SJSA1 (cell line): ENCODE data around the gene TRA2A. TPM values are rescaled to one million over a fixed set of nuclear protein-coding genes. Genes with fewer than 3 reads are reported as not detected.

ENCODE experiments used
- DNase-seq, 2 experiments: peaks; one replicate each; pipeline ENCODE4 v3.0.0-alpha.2; 2015 to 2020; ENCODE audit warnings: low spot score in 2 of 2, low read depth in 1 of 2
- H3K27ac ChIP-seq: fragments of 250-450 bp; sonication (Bioruptor Pico); 2 replicates; pipeline ENCODE4 v1.5.1; 2020; ENCODE audit warnings: mild to moderate bottlenecking, moderate library complexity
- H3K27me3 ChIP-seq: fragments of 250-450 bp; sonication (Bioruptor Pico); replicated peaks from 2 replicates; pipeline ENCODE4 v1.5.1; 2020; ENCODE audit warnings: mild to moderate bottlenecking, moderate library complexity
- H3K36me3 ChIP-seq: fragments of 250-450 bp; sonication (Bioruptor Pico); 2 replicates; pipeline ENCODE4 v1.5.1; 2020; ENCODE audit warnings: mild to moderate bottlenecking
- H3K4me1 ChIP-seq: fragments of 250-450 bp; sonication (Bioruptor Pico); replicated peaks from 2 replicates; pipeline ENCODE4 v1.6.1; 2021; ENCODE audit warnings: mild to moderate bottlenecking
- H3K4me3 ChIP-seq: fragments of 250-450 bp; sonication (Bioruptor Pico); 2 replicates; pipeline ENCODE4 v1.5.1; 2020; ENCODE audit warnings: mild to moderate bottlenecking
- H3K9me3 ChIP-seq: fragments of 250-450 bp; sonication (Bioruptor Pico); replicated peaks from 2 replicates; pipeline ENCODE4 v1.5.1; 2020; ENCODE audit warnings: mild to moderate bottlenecking
- total RNA-seq: library from RNA; depleted of rRNA; stranded (reverse); fragments of >200 nt; shearing (Covaris generic); gene quantifications from 2 replicates; pipeline ENCODE4 v1.2.3, GENCODE V29; 2014

Gene TRA2A
- total RNA-seq, 1 experiment from 2014 or later: 29.0 TPM

DNA sequence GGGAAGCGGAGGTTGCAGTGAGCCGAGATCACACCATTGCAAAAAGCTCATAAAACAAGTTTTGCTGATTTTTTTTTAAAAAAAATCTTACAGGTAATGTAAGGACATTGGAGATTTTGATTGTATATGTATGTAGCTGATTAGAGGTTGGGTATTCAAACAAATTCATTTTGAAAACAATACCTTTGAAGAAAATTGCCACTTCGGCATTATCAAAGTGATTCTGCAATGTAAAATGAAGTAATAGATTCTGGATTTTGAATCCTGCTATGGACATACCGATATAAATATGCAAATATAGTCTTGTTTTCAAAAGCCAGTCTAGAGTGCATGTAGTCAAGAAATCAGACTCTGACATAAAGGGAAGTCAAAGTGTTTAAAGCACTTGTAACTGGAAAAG lies 49.1 kb downstream of the TRA2A start:
- peaks cover 33% of the 10 kb centered on the region for H3K27me3 ChIP-seq
- no peaks in the 10 kb centered on the region for H3K9me3 ChIP-seq
- no peak overlapping the region for H3K4me3 ChIP-seq
- H3K4me1 ChIP-seq: no peaks in the 10 kb centered on the region
- no peak for DNase-seq
- no peaks in the 10 kb centered on the region for H3K36me3 ChIP-seq
- H3K27ac ChIP-seq: no peak overlapping the region

DNA sequence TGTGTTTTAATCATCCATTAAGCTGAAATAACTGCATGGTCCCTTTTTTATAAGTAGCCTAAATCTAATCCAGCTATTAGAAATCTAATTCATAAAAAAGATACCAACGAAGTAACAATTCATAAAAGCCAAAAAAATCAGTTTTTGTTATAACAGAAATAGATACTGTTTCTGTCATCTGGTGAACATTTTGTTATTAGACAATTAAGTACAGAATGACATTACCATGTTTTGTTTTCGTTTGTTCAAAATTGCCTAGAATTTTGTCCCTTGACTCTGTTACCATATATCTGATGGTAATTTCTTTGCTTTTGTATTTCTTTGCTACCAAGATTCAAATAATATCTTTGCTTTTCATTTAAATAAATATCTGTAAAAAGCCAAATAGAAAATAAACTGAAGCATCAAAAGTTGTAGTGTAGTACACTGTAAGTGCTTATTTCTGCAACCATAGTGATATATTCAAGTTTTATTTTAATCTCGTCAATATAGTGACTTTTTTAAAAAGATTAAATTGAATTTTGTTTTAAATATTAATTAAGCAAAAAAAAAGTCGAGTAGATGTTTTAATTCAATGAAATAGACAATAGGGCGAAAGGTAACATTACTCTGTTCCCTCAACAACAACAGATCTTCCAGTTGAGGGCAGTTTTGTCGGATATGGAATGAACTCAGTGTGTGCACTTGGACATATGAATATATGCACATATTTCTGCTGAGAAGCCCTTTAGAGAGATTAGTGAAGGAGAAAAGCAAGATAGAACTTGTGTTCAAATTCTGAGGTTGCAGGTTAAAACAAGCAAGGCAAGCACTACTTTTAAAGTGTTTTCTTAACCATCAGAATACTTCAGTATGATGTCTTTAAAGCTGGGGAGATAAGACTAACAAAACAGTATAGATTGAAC lies 53.6 kb downstream of the TRA2A start:
- H3K4me1 ChIP-seq: peaks cover 13% of the 10 kb centered on the region

DNA sequence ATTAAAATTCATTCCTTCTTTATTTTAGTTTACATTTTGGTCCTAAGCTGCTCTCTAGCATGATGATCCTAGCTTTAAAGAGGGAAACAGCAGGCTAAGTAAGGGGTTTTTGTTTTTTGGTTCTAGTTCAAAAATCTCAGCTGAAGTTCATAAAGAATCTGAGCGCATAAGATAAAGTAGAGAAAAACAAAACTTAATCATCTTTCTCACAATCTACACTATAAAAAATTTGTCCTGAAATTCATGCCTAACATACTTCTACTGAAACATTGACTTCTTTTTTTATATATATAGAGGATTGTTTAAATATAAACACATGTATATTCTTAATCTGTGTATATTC lies 54.7 kb downstream of the TRA2A start:
- Histone ChIP-seq H3K4me1 (peaks cover 21% of the 10 kb centered on the region), H3K36me3 (no peaks in the 10 kb centered on the region), H3K4me3 (no peak overlapping the region), H3K9me3 (no peaks in the 10 kb centered on the region), H3K27ac (no peak overlapping the region), H3K27me3 (peaks cover 62% of the 10 kb centered on the region)
- peak in 1 of 2 experiments; percentile 23 for DNase-seq

More for the DNA sequence above, 53.6 kb downstream of the TRA2A start:
- DNase-seq: peak in 1 of 2 experiments; percentile 29
- Histone ChIP-seq H3K4me3 (no peak overlapping the region), H3K9me3 (no peaks in the 10 kb centered on the region), H3K27me3 (peaks cover 62% of the 10 kb centered on the region), H3K27ac (no peak overlapping the region), H3K36me3 (no peaks in the 10 kb centered on the region)

DNA sequence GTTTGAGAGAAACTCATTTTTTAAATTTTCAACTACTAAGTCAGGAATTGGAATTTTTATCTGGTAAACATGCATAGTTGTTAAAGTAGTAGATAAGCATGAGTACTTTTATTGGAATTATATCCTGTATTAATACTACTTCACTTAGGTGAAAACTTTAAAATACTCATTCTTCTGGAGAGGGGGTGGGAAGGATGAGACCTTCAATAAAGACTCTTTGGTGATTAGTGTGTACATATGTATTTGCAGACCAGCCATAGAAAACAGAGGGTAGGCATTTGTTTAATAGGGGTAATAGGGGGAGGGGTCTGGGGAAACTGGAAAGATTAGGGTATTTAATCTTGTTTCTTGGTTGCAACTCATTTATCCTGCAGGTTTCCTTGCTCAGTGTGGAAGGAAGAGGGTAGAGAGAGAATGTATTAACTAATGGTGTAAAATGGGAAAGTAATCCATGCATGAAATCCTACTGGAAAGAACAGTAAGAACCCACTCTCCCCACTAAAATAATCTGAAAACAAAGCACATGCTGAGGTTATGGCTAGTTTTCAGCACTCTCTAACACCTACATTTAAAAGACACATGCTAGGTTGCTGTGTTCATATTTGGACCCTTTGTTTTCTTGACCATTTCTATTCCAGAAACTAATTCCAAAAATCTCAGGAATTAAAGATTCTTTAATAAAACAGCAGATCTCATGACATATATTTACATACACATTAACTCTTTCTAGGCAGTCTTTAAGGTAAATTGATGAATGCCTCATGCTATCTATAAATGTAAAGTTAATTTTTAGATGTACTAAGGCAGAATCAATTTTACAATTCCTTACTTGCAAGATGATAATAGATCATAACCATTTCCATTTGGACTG lies 55.3 kb downstream of the TRA2A start:
- Histone ChIP-seq H3K27me3 (peaks cover 59% of the 10 kb centered on the region), H3K36me3 (no peaks in the 10 kb centered on the region), H3K4me3 (no peak overlapping the region), H3K4me1 (peaks cover 27% of the 10 kb centered on the region), H3K27ac (no peak overlapping the region), H3K9me3 (no peaks in the 10 kb centered on the region)
- peak in 1 of 2 experiments; percentile 34 for DNase-seq

DNA sequence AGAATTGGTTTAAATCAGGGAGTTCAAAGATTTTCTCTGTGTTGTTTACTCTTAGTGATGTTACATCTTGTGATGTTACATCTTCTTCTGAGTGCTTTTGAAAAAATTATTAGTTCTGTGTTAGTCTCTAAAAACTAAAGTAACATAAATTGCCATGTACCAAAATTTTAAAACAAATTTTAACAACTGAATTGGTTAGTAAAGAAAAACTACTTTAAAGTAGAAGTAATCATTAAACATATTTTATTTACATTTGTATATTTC lies 56.3 kb downstream of the TRA2A start:
- peaks cover 58% of the 10 kb centered on the region for H3K27me3 ChIP-seq
- no peak overlapping the region for H3K27ac ChIP-seq
- peaks cover 28% of the 10 kb centered on the region for H3K4me1 ChIP-seq
- H3K9me3 ChIP-seq: no peaks in the 10 kb centered on the region
- DNase-seq: no peak
- H3K36me3 ChIP-seq: no peaks in the 10 kb centered on the region
- H3K4me3 ChIP-seq: no peak overlapping the region

DNA sequence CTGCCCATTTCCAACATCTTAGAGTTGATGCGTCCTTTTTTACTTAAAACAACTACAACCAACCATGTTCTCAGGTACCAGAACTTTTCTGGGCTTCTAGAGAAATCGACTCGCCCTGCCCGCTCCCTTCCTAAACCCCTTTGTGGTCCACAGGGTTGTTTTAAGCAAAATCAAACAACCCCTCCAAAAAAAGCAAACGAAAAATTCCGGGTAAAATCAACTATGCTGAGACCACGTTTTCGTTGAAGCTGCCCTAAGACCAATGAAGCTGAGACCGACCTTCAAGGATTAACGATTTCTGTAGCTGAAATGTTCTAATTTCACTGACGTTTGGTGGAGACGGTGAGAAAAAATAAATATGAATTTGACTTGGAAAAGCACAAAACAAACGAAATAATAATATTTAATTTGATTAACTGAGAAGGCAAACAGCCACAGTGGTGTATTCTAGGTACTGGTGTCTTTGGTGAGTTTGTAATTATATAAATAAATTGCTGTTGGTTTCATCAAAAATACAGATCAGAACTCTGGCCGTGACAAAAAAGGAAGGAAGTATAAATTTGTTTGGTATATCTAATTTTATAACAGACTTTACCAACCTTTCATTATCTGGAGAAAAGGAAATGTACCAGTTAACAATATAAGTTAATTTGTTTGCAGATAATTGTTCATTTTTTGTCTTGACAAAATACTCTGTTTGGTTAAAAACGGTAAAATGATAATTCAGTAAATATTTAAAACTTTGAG lies 56.8 kb downstream of the TRA2A start:
- peak overlapping the region; percentile 56 for H3K4me3 ChIP-seq
- H3K9me3 ChIP-seq: no peaks in the 10 kb centered on the region
- no peak overlapping the region for H3K27ac ChIP-seq
- H3K36me3 ChIP-seq: no peaks in the 10 kb centered on the region
- peak in 1 of 2 experiments; percentile 87 for DNase-seq
- H3K27me3 ChIP-seq: peaks cover 53% of the 10 kb centered on the region
- peaks cover 28% of the 10 kb centered on the region for H3K4me1 ChIP-seq

DNA sequence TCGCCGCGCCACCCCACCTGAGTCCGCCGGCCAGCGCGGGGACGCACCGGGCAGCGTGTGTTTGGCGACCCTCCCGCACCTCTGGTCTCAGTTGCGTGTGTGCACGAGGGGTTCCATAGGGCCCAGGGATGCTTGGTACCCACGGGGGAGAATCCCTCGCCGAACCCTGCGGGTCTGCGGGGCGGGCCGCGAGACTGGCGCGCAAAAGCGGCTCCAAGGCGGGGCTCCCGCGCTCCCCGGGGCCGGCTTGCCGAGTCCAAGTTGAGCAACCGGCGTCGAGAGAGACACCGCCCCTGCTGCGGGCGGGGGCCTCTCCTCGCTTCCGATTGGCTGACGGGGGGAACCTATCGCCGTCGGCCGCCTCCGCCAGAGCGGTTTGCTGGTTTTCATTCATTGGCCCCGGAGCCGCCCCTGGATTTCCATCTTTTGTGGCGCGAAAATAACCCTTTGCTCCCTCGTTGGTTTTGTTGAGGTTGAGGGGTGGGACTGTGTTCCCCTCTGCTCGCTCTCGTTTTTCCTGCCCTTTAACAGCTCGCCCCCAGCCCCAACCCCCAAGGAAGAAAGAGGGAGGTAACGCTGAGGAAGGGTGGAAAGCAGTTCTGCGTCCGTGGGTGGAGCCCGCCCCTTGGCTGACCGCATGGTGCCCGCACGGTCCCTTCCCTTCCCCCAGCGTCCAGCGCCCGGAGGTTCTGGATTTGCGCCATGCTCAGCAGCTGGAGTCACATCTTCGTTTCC lies 57.5 kb downstream of the TRA2A start:
- H3K27ac ChIP-seq: peak overlapping the region; percentile 55
- H3K36me3 ChIP-seq: peaks cover 5% of the 10 kb centered on the region
- H3K27me3 ChIP-seq: peaks cover 45% of the 10 kb centered on the region
- peak overlapping the region; percentile 56 for H3K4me3 ChIP-seq
- DNase-seq: peak; percentile 99
- H3K9me3 ChIP-seq: peaks cover under 1% of the 10 kb centered on the region; the same call in 1 of the 2 replicates
- H3K4me1 ChIP-seq: peaks cover 30% of the 10 kb centered on the region

DNA sequence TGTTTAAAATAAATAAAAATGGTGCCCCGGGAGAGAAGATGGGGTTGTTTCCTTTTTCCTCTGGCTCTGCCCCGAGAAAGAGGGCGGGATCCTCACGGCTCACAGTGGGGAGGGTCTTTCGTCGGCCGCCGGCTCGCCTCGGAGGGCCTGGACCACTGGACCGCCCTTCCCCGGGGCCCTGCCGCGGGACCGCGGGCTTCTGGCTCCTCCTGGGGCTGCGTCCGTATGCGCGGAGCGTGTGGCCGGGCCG lies 58.0 kb downstream of the TRA2A start:
- H3K36me3 ChIP-seq: peaks cover 10% of the 10 kb centered on the region
- peak in 1 of 2 experiments; percentile 59 for DNase-seq
- peaks cover 40% of the 10 kb centered on the region for H3K27me3 ChIP-seq
- H3K27ac ChIP-seq: peak overlapping the region; percentile 55
- H3K4me3 ChIP-seq: peak overlapping the region; percentile 56
- H3K9me3 ChIP-seq: peaks cover 3% of the 10 kb centered on the region; the same call in 1 of the 2 replicates
- peaks cover 33% of the 10 kb centered on the region for H3K4me1 ChIP-seq

DNA sequence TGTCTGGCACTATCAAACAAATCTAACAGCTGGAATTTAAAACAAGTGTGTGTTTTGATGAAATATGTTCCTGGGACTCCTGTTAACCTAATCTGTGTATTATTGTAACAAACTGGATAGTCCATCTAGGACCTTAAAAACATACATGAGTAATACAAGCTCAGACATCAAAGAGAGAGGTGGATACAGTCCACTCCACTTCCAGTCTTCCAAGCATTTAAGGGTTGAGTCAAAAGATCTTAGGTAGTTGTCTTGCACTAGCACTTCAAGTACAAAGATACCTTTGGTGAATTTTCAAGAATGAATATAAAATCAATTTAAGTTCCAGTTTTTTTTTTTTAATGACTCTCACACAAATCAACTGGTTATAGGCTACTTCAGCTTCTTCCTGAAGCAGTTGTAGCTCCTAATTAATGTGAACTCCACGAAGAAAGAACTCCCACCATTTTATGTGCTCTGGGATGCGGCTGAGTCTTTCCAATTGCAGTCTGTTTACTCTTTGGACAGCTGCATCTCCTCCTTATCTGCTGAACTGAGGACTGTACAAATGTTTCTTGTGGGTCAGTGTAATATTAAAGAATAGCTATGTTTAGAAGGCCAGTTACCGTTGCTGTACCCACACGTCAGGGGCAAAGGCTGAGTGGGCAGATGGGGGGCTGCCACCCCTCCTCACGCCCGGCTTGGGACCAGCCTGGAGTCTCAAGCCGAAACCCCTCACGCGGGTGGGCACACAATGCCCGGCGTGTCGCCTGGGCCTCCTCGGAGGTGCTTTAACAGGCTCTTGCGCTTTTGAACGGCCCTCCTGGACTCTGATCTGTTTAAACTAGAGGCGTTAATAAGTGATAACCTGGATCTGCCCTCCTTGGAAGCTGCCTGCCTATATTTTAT lies 58.6 kb downstream of the TRA2A start:
- DNase-seq: peak in 1 of 2 experiments; percentile 43

DNA sequence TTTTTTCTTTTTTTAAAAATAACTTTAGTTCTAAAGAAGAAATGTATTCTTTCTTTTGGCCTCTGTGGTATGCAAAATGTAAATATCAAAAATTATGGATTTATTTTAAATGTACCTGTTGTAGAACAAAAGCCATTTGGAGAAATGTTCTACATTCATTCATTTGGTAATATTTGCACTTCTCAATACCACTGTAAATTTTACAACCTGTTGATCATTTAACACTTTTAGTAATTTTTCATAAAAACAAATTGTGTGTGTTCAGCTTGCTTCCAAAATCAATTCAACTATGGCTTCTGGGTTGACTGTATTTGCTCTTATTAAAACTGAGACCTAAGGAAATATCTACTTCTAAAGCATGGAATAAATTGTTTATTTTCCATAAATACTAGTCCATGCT lies 59.2 kb downstream of the TRA2A start:
- Histone ChIP-seq H3K9me3 (peaks cover 3% of the 10 kb centered on the region; the same call in 1 of the 2 replicates), H3K4me1 (peaks cover 45% of the 10 kb centered on the region), H3K27ac (no peak overlapping the region), H3K36me3 (peaks cover 12% of the 10 kb centered on the region), H3K27me3 (peaks cover 28% of the 10 kb centered on the region), H3K4me3 (no peak overlapping the region)
- no peak for DNase-seq

More for the DNA sequence above, 58.6 kb downstream of the TRA2A start:
- peaks cover 12% of the 10 kb centered on the region for H3K36me3 ChIP-seq
- H3K4me1 ChIP-seq: peaks cover 39% of the 10 kb centered on the region
- peaks cover 3% of the 10 kb centered on the region; the same call in 1 of the 2 replicates for H3K9me3 ChIP-seq
- peak overlapping the region; percentile 56 for H3K4me3 ChIP-seq
- H3K27me3 ChIP-seq: peaks cover 34% of the 10 kb centered on the region
- peak overlapping the region; percentile 55 for H3K27ac ChIP-seq

DNA sequence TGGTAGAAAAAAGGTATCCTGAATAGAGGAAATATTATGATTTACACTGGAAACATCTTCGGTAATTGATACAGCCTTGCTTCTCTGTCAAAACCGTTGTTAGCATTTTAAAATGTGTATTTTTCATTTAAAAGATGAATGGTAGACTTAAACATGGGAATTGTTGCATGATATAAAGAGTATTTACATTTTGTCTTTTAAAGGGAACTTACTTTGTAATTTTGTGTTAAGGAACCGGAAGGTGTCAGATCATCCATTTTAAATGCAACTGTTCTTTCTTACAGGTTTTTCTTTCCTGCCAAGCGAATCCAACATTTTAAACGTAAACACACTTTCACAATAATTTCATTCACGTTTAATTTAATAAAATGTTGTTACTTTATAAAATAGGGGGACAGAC lies 59.7 kb downstream of the TRA2A start:
- Histone ChIP-seq H3K9me3 (peaks cover 3% of the 10 kb centered on the region; the same call in 1 of the 2 replicates), H3K27me3 (peaks cover 23% of the 10 kb centered on the region), H3K4me1 (peaks cover 49% of the 10 kb centered on the region), H3K36me3 (peaks cover 12% of the 10 kb centered on the region), H3K4me3 (no peak overlapping the region; the same call in 1 of the 2 replicates), H3K27ac (no peak overlapping the region)
- DNase-seq: no peak

DNA sequence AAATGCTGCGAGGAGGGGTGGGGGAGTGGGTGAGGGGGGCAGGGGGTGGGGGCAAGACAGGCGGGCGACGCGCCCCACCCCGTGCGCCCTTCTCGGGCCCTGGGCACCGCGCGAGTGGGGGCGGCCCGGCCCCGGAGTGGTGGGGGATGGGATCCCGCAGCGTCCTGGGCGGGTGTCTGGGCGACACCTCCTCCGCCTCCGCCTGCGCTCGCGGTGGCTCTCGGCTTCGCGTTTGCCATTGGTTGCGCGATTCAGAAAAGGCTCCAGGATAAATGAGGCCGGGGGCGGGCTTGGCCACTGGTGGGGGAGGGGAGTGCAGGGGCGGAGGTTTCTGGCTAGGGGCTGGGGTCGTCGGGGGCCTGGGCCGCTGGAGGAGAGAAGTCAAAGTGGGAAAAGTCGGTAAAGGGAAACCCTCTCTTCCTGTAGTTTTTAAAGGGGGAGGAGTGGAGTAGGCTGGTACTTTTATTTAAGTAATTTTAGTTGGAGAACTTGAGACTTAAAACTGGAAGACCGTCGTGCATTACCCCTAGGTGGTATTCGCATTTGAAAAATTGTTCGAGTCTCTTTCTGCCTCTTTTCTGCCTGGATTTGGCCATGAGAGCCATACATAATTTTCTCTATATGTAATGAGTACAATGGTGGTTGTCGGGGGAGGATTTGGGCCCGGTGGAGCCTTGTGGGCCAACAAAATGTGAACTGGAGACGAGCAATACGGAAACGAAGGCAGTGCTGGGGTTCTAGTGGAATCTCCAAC lies 60.5 kb downstream of the TRA2A start:
- Histone ChIP-seq H3K4me3 (peak overlapping the region; percentile 78), H3K36me3 (peaks cover 12% of the 10 kb centered on the region), H3K9me3 (peaks cover 3% of the 10 kb centered on the region; the same call in 1 of the 2 replicates), H3K4me1 (peaks cover 53% of the 10 kb centered on the region), H3K27ac (peak overlapping the region; percentile 49), H3K27me3 (peaks cover 15% of the 10 kb centered on the region)
- peak; percentile 57 to 91 for DNase-seq
